Left renal pelvis (tissue), 4 donors: ENCODE measurements around the gene RIMOC1. TPM values are rescaled to one million over a fixed set of nuclear protein-coding genes. Genes with fewer than 3 reads are reported as not detected.

ENCODE experiments used
- DNase-seq, 4 donors: peaks; one replicate each; pipeline ENCODE4 v3.0.0-alpha.2; 2013; ENCODE audit warnings: low read depth in 4 of 4, low spot score in 3 of 4
- polyA plus RNA-seq, 4 donors: library from polyadenylated mRNA; unstranded; fragments of 120-200 nt; gene quantifications; one replicate each; pipeline ENCODE4 v1.2.1, GENCODE V29; 2013; ENCODE audit not compliant: insufficient read length in 4 of 4

RIMOC1 gene
- polyA plus RNA-seq, 4 donors: 25.3 to 44.2 (median 31.8) TPM

DNA sequence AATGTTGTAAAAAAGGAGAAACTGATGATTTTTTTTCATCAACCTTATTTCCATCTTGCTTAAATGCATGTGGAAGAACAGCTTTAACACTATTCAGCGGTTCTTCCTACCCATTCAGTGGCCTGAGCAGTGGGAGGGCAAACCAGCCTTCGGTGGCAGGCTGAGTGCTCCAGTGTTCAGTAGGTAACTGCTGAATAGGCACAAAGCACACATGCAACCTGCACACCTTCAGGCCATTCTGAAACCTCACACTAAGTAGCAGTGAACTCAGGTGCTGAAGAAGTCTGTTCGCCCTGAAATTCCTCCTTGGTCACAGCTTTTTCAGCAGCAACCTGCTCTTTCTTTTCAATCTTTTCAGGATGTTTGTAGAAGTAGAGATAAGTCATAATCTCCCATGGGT is 47.1 kb downstream of the RIMOC1 start:
- DNase-seq: no peak

Other genes with a start within 250 kb of the RIMOC1 start
- 10 to 100 TPM; 27.5 to 57.8 (median 53.4) TPM for gene OXCT1, start 33.9 kb upstream of the RIMOC1 start, polyA plus RNA-seq
- gene FBXO4, start 20.9 kb downstream of the RIMOC1 start, polyA plus RNA-seq: 10 to 100 TPM; 12.0 to 17.1 (median 14.8) TPM